ENCODE data around the gene PGBD5. TPM values are rescaled to one million over a fixed set of nuclear protein-coding genes. Genes with fewer than 3 reads are reported as not detected.

PGBD5 gene
- total RNA-seq, 1 donor from 2014 or later, result 1.0 TPM

DNA sequence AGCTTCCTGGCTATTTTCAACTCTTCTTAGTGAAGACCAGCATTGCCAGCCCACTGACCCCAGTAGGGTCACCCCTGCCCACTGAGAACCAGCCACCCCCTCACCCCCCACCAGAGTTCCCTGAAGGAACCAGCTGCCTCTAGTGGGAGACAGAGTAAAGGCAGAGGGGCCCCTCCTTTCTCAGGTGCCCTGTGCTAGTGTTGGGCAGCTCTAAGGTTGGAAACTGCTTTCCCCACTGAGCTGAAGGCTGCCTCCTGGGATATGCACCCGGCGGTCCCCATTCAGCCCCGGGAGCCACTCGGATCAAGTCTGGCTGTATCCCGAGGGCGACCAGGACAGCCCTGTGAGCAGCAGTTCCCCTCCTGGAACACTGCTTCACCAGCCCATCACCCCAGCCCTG is 111.0 kb downstream of the PGBD5 start:
- H3K4me3 Mint-ChIP-seq (ENCODE audit: unreplicated experiment), result no peak overlapping the region
- no peak for DNase-seq (ENCODE audit: extremely low spot score, unreplicated experiment)
- H3K27me3 Mint-ChIP-seq (ENCODE audit: unreplicated experiment), result peaks cover 19% of the 10 kb centered on the region
- TF ChIP-seq, protein P1, sequence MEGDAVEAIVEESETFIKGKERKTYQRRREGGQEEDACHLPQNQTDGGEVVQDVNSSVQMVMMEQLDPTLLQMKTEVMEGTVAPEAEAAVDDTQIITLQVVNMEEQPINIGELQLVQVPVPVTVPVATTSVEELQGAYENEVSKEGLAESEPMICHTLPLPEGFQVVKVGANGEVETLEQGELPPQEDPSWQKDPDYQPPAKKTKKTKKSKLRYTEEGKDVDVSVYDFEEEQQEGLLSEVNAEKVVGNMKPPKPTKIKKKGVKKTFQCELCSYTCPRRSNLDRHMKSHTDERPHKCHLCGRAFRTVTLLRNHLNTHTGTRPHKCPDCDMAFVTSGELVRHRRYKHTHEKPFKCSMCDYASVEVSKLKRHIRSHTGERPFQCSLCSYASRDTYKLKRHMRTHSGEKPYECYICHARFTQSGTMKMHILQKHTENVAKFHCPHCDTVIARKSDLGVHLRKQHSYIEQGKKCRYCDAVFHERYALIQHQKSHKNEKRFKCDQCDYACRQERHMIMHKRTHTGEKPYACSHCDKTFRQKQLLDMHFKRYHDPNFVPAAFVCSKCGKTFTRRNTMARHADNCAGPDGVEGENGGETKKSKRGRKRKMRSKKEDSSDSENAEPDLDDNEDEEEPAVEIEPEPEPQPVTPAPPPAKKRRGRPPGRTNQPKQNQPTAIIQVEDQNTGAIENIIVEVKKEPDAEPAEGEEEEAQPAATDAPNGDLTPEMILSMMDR (IDR thresholded peaks at IDR 0.05), result no peak
- H3K9me3 Mint-ChIP-seq (ENCODE audit: unreplicated experiment), result no peaks in the 10 kb centered on the region
- H3K36me3 Mint-ChIP-seq (ENCODE audit: unreplicated experiment), result no peaks in the 10 kb centered on the region
- no peak overlapping the region for H3K27ac Mint-ChIP-seq (ENCODE audit: unreplicated experiment)
- H3K4me1 Mint-ChIP-seq (ENCODE audit: unreplicated experiment), result peaks cover 6% of the 10 kb centered on the region

DNA sequence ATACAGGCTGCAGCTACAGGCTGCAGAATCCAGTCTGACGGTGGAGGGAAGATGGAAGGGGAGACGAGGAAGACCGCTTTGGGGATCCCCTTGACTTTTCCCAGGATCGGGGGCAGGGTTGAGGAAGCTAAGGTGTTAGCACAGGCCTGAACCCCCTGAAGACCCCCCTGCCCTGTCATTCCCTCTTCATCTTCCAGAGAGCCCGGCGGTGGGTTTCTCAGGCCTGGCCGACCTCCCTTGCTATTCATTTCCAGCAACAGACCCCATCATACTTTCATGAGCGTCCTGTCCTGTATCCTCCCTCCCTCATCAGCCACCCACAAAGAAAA is 112.0 kb downstream of the PGBD5 start:
- H3K9me3 Mint-ChIP-seq (ENCODE audit: unreplicated experiment), result no peaks in the 10 kb centered on the region
- DNase-seq (ENCODE audit: extremely low spot score, unreplicated experiment), result no peak
- H3K36me3 Mint-ChIP-seq (ENCODE audit: unreplicated experiment), result no peaks in the 10 kb centered on the region
- peaks cover 19% of the 10 kb centered on the region for H3K27me3 Mint-ChIP-seq (ENCODE audit: unreplicated experiment)
- peaks cover 6% of the 10 kb centered on the region for H3K4me1 Mint-ChIP-seq (ENCODE audit: unreplicated experiment)
- TF ChIP-seq, protein P1 (IDR thresholded peaks at IDR 0.05), result no peak
- no peak overlapping the region for H3K27ac Mint-ChIP-seq (ENCODE audit: unreplicated experiment)
- H3K4me3 Mint-ChIP-seq (ENCODE audit: unreplicated experiment), result no peak overlapping the region

DNA sequence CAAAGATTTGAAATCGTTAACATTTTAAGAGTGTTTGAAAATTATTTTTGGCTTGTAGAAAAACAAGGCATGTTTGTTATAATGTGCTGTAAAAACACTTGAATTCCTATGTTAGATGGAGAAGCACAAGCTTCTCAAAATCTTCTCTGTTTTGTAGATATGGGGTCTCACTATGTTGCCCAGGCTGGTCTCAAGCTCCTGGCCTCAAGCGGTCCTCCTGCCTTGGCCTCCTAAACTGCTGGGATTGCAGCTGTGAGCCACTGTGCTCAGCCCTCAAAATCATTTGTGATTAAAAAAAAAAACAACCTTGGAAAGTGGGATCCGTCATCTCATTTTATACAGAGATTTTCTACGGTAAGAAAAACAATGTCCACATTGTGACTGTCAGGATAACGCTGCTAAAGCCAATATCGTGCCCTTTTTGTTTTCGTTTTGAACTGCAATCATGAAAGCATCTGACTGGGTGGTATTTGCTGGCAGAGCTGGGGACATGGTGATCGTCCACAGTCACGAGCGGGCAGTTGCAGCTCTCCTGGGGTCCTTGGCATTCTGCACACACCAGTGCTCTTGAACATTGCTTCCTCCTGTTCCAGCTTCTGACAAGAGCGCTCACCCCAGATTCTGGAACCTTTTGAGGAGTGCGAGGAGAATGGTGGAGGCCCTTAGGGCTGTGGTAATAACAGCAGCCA is 112.5 kb downstream of the PGBD5 start:
- DNase-seq (ENCODE audit: extremely low spot score, unreplicated experiment), result no peak
- no peaks in the 10 kb centered on the region for H3K9me3 Mint-ChIP-seq (ENCODE audit: unreplicated experiment)
- H3K4me1 Mint-ChIP-seq (ENCODE audit: unreplicated experiment), result peaks cover 6% of the 10 kb centered on the region
- TF ChIP-seq, protein P1 (IDR thresholded peaks at IDR 0.05), result no peak
- H3K27me3 Mint-ChIP-seq (ENCODE audit: unreplicated experiment), result peaks cover 19% of the 10 kb centered on the region
- no peaks in the 10 kb centered on the region for H3K36me3 Mint-ChIP-seq (ENCODE audit: unreplicated experiment)
- no peak overlapping the region for H3K27ac Mint-ChIP-seq (ENCODE audit: unreplicated experiment)
- H3K4me3 Mint-ChIP-seq (ENCODE audit: unreplicated experiment), result no peak overlapping the region

DNA sequence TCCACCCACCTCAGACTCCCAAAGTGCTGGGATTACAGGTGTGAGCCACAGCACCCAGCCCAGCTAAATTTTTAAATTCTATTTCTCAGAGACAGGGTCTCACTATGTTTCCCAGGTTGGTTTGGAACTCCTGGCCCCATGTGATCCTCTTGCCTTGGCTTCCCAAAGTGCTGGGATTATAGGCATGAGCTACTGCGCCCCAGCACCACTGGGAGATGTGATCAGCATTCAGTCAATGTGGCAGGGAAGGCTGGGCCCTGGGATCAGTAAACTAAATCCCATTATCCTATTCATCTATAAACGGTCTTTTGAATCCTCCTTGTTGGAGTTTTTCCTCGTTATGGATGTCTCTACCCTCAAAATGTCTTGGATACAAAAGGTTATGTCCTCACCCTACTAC is 113.5 kb downstream of the PGBD5 start:
- Mint-ChIP-seq H3K27me3 (ENCODE audit: unreplicated experiment) (peaks cover 19% of the 10 kb centered on the region), H3K27ac (ENCODE audit: unreplicated experiment) (no peak overlapping the region), H3K4me3 (ENCODE audit: unreplicated experiment) (no peak overlapping the region), H3K36me3 (ENCODE audit: unreplicated experiment) (no peaks in the 10 kb centered on the region), H3K9me3 (ENCODE audit: unreplicated experiment) (no peaks in the 10 kb centered on the region), H3K4me1 (ENCODE audit: unreplicated experiment) (peaks cover 6% of the 10 kb centered on the region)
- no peak for DNase-seq (ENCODE audit: extremely low spot score, unreplicated experiment)
- TF ChIP-seq, protein P1 (IDR thresholded peaks at IDR 0.05), result no peak

DNA sequence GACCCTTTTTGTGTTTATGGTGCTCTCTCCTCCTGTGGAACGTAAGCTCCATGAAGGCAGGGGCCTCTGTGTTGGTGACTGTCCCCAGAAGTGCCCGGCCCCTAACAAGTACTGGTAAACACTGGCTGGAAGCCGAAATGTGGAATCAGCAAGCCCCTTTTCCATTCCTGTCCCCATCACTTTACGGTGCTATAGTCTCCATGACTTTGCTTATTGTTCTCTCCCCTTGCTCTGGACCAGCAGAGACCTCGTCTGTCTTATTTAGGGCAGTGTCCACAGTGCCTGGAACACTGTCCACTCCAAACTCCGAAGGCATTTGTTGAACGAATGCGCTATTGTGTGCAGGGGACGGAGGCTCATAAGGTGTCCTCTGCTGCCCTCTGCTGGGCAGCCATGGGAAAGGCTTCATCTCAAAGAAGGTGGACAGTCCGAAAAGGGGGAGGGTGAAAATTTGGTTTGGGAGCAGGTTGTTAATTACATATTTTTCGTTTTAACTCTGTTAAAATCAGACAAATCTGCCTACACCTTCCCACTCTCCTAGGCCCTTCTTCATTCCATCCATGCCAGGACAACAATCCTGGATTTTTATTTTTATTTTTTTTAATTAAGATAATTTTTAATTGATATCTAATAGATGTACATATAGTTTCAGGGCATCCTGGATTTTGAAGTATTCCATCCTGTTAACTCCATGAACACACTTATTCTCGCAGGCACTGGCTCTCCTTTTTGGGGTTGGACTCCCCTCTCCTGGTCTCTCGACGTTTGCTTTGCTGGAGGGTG is 115.6 kb downstream of the PGBD5 start:
- TF ChIP-seq, protein P1 (IDR thresholded peaks at IDR 0.05), result peak; percentile 92
- H3K36me3 Mint-ChIP-seq (ENCODE audit: unreplicated experiment), result no peaks in the 10 kb centered on the region
- H3K9me3 Mint-ChIP-seq (ENCODE audit: unreplicated experiment), result no peaks in the 10 kb centered on the region
- no peak overlapping the region for H3K27ac Mint-ChIP-seq (ENCODE audit: unreplicated experiment)
- H3K4me1 Mint-ChIP-seq (ENCODE audit: unreplicated experiment), result peaks cover 6% of the 10 kb centered on the region
- no peak for DNase-seq (ENCODE audit: extremely low spot score, unreplicated experiment)
- H3K27me3 Mint-ChIP-seq (ENCODE audit: unreplicated experiment), result peaks cover 17% of the 10 kb centered on the region
- no peak overlapping the region for H3K4me3 Mint-ChIP-seq (ENCODE audit: unreplicated experiment)
